Erythroblast (primary cell): ENCODE measurements around the gene PPID.

Experiments
- GATA1 ChIP-seq: IDR thresholded peaks from 2 replicates; pipeline ENCODE4 v1.6.1; 2011; ENCODE audit warnings: low read depth, mild to moderate bottlenecking, control low read depth, low read length, moderate library complexity
- POLR2A ChIP-seq: IDR thresholded peaks from 2 replicates; pipeline ENCODE4 v1.6.1; 2011; ENCODE audit warnings: mild to moderate bottlenecking, low read length

DNA sequence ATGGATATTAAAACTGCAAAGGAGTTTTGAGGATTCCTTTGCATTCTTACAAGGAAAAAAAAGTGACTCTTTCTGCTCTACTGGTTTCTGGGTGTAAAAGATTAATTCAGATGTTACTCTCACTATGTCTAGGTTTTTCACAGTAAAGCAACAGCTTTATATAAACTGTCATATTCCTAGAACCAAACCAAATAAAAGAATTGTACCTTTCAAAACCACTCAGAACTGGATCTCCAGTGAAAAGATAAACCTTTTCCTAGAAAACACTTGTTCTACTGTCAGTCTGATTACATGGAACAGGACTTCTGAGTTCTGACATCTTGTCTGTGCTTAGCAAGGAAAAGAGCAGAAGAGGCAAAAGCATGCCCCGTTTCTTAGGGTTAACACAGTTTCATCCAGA lies 5.0 kb upstream of the PPID start:
- no peak for TF ChIP-seq POLR2A
- no peak for TF ChIP-seq GATA1
